K562 (cell line): ENCODE data around the gene PPP1R12C. TPM values are rescaled to one million over a fixed set of nuclear protein-coding genes. Genes with fewer than 3 reads are reported as not detected.
A peak's percentile ranks its signal among the peaks of the same experiment; 100 is the strongest.

Experiments used
- BRD4 ChIP-seq: fragments of 200-600 bp; sonication (generic); IDR thresholded peaks from 2 replicates; pipeline ENCODE4 v1.6.1; 2017; ENCODE audit warnings: inconsistent platforms
- KLF1 ChIP-seq: fragments of 450-650 bp; IDR thresholded peaks from 2 replicates; pipeline ENCODE4 v1.6.1; 2016; ENCODE audit warnings: missing genetic modification characterization, missing compliant biosample characterization
- RB1 ChIP-seq: fragments of 450-650 bp; IDR thresholded peaks from 2 replicates; pipeline ENCODE4 v1.6.1; 2017; ENCODE audit warnings: low read depth, mild to moderate bottlenecking
- RFX1 ChIP-seq: fragments of 450-650 bp; IDR thresholded peaks from 2 replicates; pipeline ENCODE4 v1.6.1; 2016; ENCODE audit warnings: mild to moderate bottlenecking, moderate library complexity
- SIN3B ChIP-seq: fragments of 450-650 bp; IDR thresholded peaks from 2 replicates; pipeline ENCODE4 v1.6.1; 2017; ENCODE audit warnings: low read depth, mild to moderate bottlenecking, moderate library complexity
- SRF ChIP-seq, 2 experiments: fragments of 250-450, 450-650 bp in 1 of 2; sonication (Bioruptor Pico) in 1 of 2; sonication (generic) in 1 of 2; formaldehyde crosslinking; IDR thresholded peaks; 2 replicates each; pipeline versions ENCODE4 v1.5.0 to v1.5.1; 2020 to 2022; ENCODE audit warnings: mild to moderate bottlenecking in 1 of 2, missing genetic modification reagents in 1 of 2
- TOE1 ChIP-seq, 2 experiments: fragments of 450-650 bp in 1 of 2; sonication (generic) in 1 of 2; formaldehyde crosslinking in 1 of 2; IDR thresholded peaks; 2 replicates each; pipeline versions ENCODE4 v1.7.1 to v1.8.0; 2016 to 2022; ENCODE audit warnings: borderline replicate concordance in 2 of 2, mild to moderate bottlenecking in 2 of 2, antibody characterized with exemption in 1 of 2, inconsistent platforms in 1 of 2, low read depth in 1 of 2, missing genetic modification reagents in 1 of 2, moderate library complexity in 1 of 2
- ZBTB26 ChIP-seq: fragments of 450-650 bp; formaldehyde crosslinking; IDR thresholded peaks from 2 replicates; pipeline ENCODE4 v1.4.0; 2022; ENCODE audit warnings: missing genetic modification characterization
- polyA plus RNA-seq, 8 experiments: library from polyadenylated mRNA; depleted of rRNA in 4 of 8; stranded (reverse) in 5 of 8; unstranded in 3 of 8; fragments of >200 nt; fragmentation: Nextera tagmentation in 2 of 8; fragmentation: Illumina TruSeq in 1 of 8; extraction: Ambion mirVana in 2 of 8; extraction: Trizol in 1 of 8; gene quantifications; 2 replicates each; pipeline versions ENCODE4 v1.2.1 to v1.2.3, GENCODE V29; 2011 to 2014; ENCODE audit warnings: inconsistent platforms in 1 of 8, missing spikeins in 1 of 8
- total RNA-seq, 7 experiments: library from RNA; depleted of rRNA in 6 of 7; stranded (reverse); fragments of >200 nt in 6 of 7; fragmentation: Illumina TruSeq in 2 of 7; extraction: Trizol in 2 of 7; gene quantifications; 2 replicates each; pipeline versions ENCODE4 v1.2.1 to v1.2.3, GENCODE V29; 2011 to 2021; ENCODE audit warnings: low replicate concordance in 1 of 7
- TF ChIP-seq, protein P1 (sequence below), 2 experiments: fragments of 450-650 bp in 1 of 2; sonication (generic) in 1 of 2; formaldehyde crosslinking in 1 of 2; IDR thresholded peaks; 2 replicates each; pipeline versions ENCODE4 v1.7.1 to v1.9.0; 2016 to 2022; ENCODE audit warnings: inconsistent platforms in 1 of 2, mild to moderate bottlenecking in 1 of 2, missing genetic modification reagents in 1 of 2
- TF ChIP-seq, protein P2 (sequence below), 2 experiments: fragments of 450-650 bp in 1 of 2; IDR thresholded peaks; 2 replicates each; pipeline ENCODE4 v1.6.1; 2011 to 2017; ENCODE audit warnings: low read depth in 2 of 2, antibody characterized with exemption in 1 of 2, borderline replicate concordance in 1 of 2, low read length in 1 of 2, mild to moderate bottlenecking in 1 of 2, mixed read lengths in 1 of 2; ENCODE audit not compliant: control insufficient read depth in 1 of 2

PPP1R12C gene
- total and polyA plus RNA-seq, 9 of the 15 experiments (the other 6 are each of a cell fraction or from before 2014, with no cell fraction given), result 1.8 to 136 (median 33.7) TPM

DNA sequence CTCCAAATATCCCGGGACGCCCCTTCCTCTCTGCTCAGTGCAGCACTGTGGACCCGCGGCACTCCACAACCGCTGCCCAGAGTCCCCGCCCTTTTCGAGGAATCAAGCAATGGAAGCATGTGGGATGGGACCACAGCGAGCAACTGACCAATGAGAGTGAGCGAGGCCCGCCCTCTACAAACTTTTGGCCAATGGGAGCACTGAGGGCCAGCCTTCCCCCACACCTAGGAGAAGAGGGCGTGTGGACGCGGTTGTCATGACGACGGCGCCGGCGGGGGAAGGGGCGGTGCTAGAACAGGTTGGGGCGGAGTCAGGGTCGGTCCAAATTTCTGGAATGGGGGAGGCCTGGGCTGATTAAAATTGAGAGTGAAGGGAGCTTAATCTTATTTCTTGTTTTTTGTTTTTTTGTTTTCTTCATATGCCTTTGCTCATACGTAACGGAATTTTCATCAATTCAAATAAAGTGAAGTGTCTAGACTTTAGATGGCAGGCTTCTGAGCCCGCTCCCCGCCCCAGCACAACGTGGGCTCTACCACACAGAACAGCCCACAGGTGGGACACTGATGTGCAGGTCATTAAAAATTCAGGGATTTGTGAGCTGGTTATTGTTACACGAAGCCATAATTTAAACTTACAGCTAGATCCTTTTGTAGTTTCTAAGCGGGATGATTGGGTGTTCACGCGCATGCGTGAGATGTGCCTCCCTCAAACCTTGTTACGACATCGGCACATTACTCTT is 49.3 kb upstream of the PPP1R12C start, which contains the start of gene DNAAF3 (continued):
- TF ChIP-seq RFX1, result peak; percentile 100
- 0 out of 2 replicates have a peak, but pooled peaks have one; percentile 24 for TF ChIP-seq KLF1 (tag)
- TF ChIP-seq, protein P1, sequence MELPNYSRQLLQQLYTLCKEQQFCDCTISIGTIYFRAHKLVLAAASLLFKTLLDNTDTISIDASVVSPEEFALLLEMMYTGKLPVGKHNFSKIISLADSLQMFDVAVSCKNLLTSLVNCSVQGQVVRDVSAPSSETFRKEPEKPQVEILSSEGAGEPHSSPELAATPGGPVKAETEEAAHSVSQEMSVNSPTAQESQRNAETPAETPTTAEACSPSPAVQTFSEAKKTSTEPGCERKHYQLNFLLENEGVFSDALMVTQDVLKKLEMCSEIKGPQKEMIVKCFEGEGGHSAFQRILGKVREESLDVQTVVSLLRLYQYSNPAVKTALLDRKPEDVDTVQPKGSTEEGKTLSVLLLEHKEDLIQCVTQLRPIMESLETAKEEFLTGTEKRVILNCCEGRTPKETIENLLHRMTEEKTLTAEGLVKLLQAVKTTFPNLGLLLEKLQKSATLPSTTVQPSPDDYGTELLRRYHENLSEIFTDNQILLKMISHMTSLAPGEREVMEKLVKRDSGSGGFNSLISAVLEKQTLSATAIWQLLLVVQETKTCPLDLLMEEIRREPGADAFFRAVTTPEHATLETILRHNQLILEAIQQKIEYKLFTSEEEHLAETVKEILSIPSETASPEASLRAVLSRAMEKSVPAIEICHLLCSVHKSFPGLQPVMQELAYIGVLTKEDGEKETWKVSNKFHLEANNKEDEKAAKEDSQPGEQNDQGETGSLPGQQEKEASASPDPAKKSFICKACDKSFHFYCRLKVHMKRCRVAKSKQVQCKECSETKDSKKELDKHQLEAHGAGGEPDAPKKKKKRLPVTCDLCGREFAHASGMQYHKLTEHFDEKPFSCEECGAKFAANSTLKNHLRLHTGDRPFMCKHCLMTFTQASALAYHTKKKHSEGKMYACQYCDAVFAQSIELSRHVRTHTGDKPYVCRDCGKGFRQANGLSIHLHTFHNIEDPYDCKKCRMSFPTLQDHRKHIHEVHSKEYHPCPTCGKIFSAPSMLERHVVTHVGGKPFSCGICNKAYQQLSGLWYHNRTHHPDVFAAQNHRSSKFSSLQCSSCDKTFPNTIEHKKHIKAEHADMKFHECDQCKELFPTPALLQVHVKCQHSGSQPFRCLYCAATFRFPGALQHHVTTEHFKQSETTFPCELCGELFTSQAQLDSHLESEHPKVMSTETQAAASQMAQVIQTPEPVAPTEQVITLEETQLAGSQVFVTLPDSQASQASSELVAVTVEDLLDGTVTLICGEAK (IDR thresholded peaks at IDR 0.05), result peak; percentile 42
- TF ChIP-seq, protein P1 (CRISPR knock-in tag; IDR thresholded peaks at IDR 0.05), result no peak
- TF ChIP-seq SRF (CRISPR knock-in tag; IDR thresholded peaks at IDR 0.05), result peak in 1 of 2 experiments; percentile 57; a peak in 1 of 4 replicates
- TF ChIP-seq TOE1 (IDR thresholded peaks at IDR 0.05; ENCODE audit: borderline replicate concordance), result peak; percentile 98
- TF ChIP-seq TOE1 (CRISPR knock-in tag; IDR thresholded peaks at IDR 0.05; ENCODE audit: borderline replicate concordance, low read depth), result no peak
- 0 out of 2 replicates have a peak, but pooled peaks have one; percentile 58 for TF ChIP-seq ZBTB26
- peak; percentile 61 for TF ChIP-seq RB1
- TF ChIP-seq, protein P2, sequence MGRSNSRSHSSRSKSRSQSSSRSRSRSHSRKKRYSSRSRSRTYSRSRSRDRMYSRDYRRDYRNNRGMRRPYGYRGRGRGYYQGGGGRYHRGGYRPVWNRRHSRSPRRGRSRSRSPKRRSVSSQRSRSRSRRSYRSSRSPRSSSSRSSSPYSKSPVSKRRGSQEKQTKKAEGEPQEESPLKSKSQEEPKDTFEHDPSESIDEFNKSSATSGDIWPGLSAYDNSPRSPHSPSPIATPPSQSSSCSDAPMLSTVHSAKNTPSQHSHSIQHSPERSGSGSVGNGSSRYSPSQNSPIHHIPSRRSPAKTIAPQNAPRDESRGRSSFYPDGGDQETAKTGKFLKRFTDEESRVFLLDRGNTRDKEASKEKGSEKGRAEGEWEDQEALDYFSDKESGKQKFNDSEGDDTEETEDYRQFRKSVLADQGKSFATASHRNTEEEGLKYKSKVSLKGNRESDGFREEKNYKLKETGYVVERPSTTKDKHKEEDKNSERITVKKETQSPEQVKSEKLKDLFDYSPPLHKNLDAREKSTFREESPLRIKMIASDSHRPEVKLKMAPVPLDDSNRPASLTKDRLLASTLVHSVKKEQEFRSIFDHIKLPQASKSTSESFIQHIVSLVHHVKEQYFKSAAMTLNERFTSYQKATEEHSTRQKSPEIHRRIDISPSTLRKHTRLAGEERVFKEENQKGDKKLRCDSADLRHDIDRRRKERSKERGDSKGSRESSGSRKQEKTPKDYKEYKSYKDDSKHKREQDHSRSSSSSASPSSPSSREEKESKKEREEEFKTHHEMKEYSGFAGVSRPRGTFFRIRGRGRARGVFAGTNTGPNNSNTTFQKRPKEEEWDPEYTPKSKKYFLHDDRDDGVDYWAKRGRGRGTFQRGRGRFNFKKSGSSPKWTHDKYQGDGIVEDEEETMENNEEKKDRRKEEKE (IDR thresholded peaks at IDR 0.05; ENCODE audit: borderline replicate concordance in 1 of 2, control insufficient read depth in 1 of 2, low read depth in 2 of 2, low read length in 1 of 2), result peak in 1 of 2 experiments; percentile 98; a peak in 2 of 4 replicates
- no peak for TF ChIP-seq BRD4
- peak; percentile 29; the same call in 1 of the 2 replicates for TF ChIP-seq SIN3B
